Measurements from ENCODE around the gene SGCE. TPM values are rescaled to one million over a fixed set of nuclear protein-coding genes. Genes with fewer than 3 reads are reported as not detected.

SGCE gene
- total RNA-seq, 4 donors from 2014 or later = 118 to 203 (median 161) TPM

- no peaks in the 10 kb centered on the region for H3K4me1 ChIP-seq
- TF ChIP-seq CTCF (IDR thresholded peaks at IDR 0.05) = no peak
- TF ChIP-seq EP300 (IDR thresholded peaks at IDR 0.05) = no peak
- TF ChIP-seq POLR2A (IDR thresholded peaks at IDR 0.05) = no peak
- 80 to 89% methylated on average over 1 of the region's 1 CpG for WGBS, 2 donors
- H3K4me3 ChIP-seq = no peak overlapping the region
- no peak for DNase-seq (ENCODE audit: low spot score in 2 of 2)
- no peaks in the 10 kb centered on the region for H3K9me3 ChIP-seq
- H3K27ac ChIP-seq = no peak overlapping the region
- H3K36me3 ChIP-seq = peaks cover 0 to 19% (median 0%) of the 10 kb centered on the region in 3 donors
- no peaks in the 10 kb centered on the region for H3K27me3 ChIP-seq
These were observed 96.0 kb downstream of the SGCE start for GRCh38 chr7:94559972-94560371.

- H3K27ac ChIP-seq = no peak overlapping the region
- no peak for DNase-seq (ENCODE audit: low spot score in 2 of 2)
- no peak for TF ChIP-seq CTCF (IDR thresholded peaks at IDR 0.05)
- no peak for TF ChIP-seq EP300 (IDR thresholded peaks at IDR 0.05)
- H3K27me3 ChIP-seq = no peaks in the 10 kb centered on the region
- no peak overlapping the region for H3K4me3 ChIP-seq
- no peaks in the 10 kb centered on the region for H3K9me3 ChIP-seq
- H3K4me1 ChIP-seq = no peaks in the 10 kb centered on the region
- H3K36me3 ChIP-seq = peaks cover 0 to 43% (median 0%) of the 10 kb centered on the region in 3 donors
These were observed 98.7 kb downstream of the SGCE start for GRCh38 chr7:94557215-94557614.

- WGBS, 2 donors = 78 to 92% methylated on average over 2 of the region's 2 CpGs
- Histone ChIP-seq H3K4me3 (no peak overlapping the region), H3K4me1 (no peaks in the 10 kb centered on the region), H3K27me3 (no peaks in the 10 kb centered on the region), H3K27ac (no peak overlapping the region), H3K36me3 (peaks cover 0 to 46% (median 0%) of the 10 kb centered on the region in 3 donors), H3K9me3 (no peaks in the 10 kb centered on the region)
- TF ChIP-seq POLR2A (IDR thresholded peaks at IDR 0.05) (no peak), EP300 (IDR thresholded peaks at IDR 0.05) (no peak), CTCF (IDR thresholded peaks at IDR 0.05) (no peak)
- DNase-seq (ENCODE audit: low spot score in 2 of 2) = no peak
These were observed 99.9 kb downstream of the SGCE start for GRCh38 chr7:94556028-94556427.

- Histone ChIP-seq H3K36me3 (peaks cover 0 to 15% (median 0%) of the 10 kb centered on the region in 3 donors), H3K27me3 (no peaks in the 10 kb centered on the region), H3K4me3 (no peak overlapping the region), H3K4me1 (no peaks in the 10 kb centered on the region), H3K27ac (no peak overlapping the region), H3K9me3 (no peaks in the 10 kb centered on the region)
- TF ChIP-seq POLR2A (IDR thresholded peaks at IDR 0.05) (no peak), CTCF (IDR thresholded peaks at IDR 0.05) (no peak), EP300 (IDR thresholded peaks at IDR 0.05) (no peak)
- DNase-seq (ENCODE audit: low spot score in 2 of 2) = no peak
- WGBS, 2 donors = 46 to 52% methylated on average over 1 of the region's 1 CpG
These were observed 108.8 kb downstream of the SGCE start for GRCh38 chr7:94547126-94547525.

- no peak overlapping the region for H3K27ac ChIP-seq
- H3K36me3 ChIP-seq = peaks cover 0 to 45% (median 3%) of the 10 kb centered on the region in 3 donors
- H3K9me3 ChIP-seq = no peaks in the 10 kb centered on the region
- WGBS, 2 donors = 39 to 70% methylated on average over 1 of the region's 1 CpG
- no peak for DNase-seq (ENCODE audit: low spot score in 2 of 2)
- H3K4me1 ChIP-seq = no peaks in the 10 kb centered on the region
- TF ChIP-seq POLR2A (IDR thresholded peaks at IDR 0.05) = no peak
- no peak for TF ChIP-seq CTCF (IDR thresholded peaks at IDR 0.05)
- no peak for TF ChIP-seq EP300 (IDR thresholded peaks at IDR 0.05)
- no peaks in the 10 kb centered on the region for H3K27me3 ChIP-seq
- no peak overlapping the region for H3K4me3 ChIP-seq
These were observed 115.5 kb downstream of the SGCE start for GRCh38 chr7:94540428-94540827.

Other genes starting within 250 kb of the SGCE start
- 10 to 100 TPM; 21.2 to 24.9 (median 21.9) TPM for gene CASD1, start 146.3 kb downstream of the SGCE start, total RNA-seq

Measured in tibial nerve (tissue), 4 donors.